ENCODE results near the gene JOSD2. TPM values are rescaled to one million over a fixed set of nuclear protein-coding genes. Genes with fewer than 3 reads are reported as not detected.

The JOSD2 gene
- total and polyA plus RNA-seq, 2 donors (not counting 3 experiments of a cell fraction or from before 2014, with no cell fraction given), result 37.4 to 62.8 TPM

DNA sequence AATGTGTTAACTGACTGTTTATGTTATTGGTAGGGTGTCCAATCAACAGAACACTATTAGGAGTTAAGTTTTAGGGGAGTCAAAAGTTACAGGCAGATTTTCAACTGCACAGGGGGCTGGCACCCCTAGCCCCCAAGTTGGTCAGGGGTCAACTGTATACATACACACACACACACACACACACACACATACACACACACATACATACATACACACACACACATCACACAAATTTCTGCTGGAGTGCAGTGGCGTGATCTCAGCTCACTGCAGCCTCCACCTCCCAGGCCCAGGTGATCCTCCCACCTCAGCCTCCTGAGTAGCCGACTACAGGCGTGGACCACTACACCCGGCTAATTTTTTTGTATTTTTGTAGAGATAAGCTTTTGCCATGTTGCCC, 47.0 kb upstream of the JOSD2 start:
- Histone ChIP-seq H3K4me3 (replicated peaks in 1 of 3; ENCODE audit: insufficient read depth in 1 of 3, low read depth in 1 of 3, low read length in 3 of 3) (no peak overlapping the region), H3K4me2 (ENCODE audit: insufficient read depth, low read length) (no peak overlapping the region), H2AFZ (ENCODE audit: low read depth, low read length) (no peak overlapping the region), H4K20me1 (replicated peaks; ENCODE audit: control insufficient read depth, extremely low read depth, insufficient read depth, low read length) (no peaks in the 10 kb centered on the region), H3K9ac (replicated peaks; ENCODE audit: extremely low read depth, insufficient read depth, low read length) (no peak overlapping the region), H3K27me3 (ENCODE audit: control insufficient read depth in 2 of 2, insufficient read depth in 2 of 2, low read length in 2 of 2) (peaks cover 0 to 3% of the 10 kb centered on the region in 2 experiments), H3K27ac (ENCODE audit: insufficient read depth, low read depth, low read length) (no peak overlapping the region), H3K9me3 (replicated peaks; ENCODE audit: control insufficient read depth, insufficient read depth, low read length) (no peaks in the 10 kb centered on the region), H3K4me1 (ENCODE audit: control insufficient read depth, extremely low read depth, insufficient read depth, low read length) (peaks cover 3% of the 10 kb centered on the region), H3K9me1 (replicated peaks; ENCODE audit: control insufficient read depth, extremely low read depth, insufficient read depth, low read length) (no peaks in the 10 kb centered on the region), H3K79me2 (ENCODE audit: control insufficient read depth, insufficient read depth, low read length) (no peaks in the 10 kb centered on the region), H3K36me3 (ENCODE audit: control insufficient read depth in 2 of 2, extremely low read depth in 1 of 2, insufficient read depth in 2 of 2, low read length in 2 of 2) (no peaks in the 10 kb centered on the region)
- DNase-seq (ENCODE audit: low read depth, low spot score) (no peak), FAIRE-seq (peak; percentile 50)
- ChIA-PET CTCF (interaction anchor here (1.9 to 7.3 kb wide), 3 partner anchors 14 to 29 kb away, joined by 5 to 136 read pairs (median 56); no protein-coding TSS in a partner anchor), POLR2A (no interaction called here)
- BruUV-seq (replicated peaks), result no TSS peak
- intact Hi-C loops (cut with micrococcal nuclease), result no loop called here
- dilution Hi-C loops (cut with MboI; ENCODE audit: extremely low pct_ligation_motif_present, low sequenced_read_pairs), result no loop called here
- no peak for TF ChIP-seq JUN (IDR thresholded peaks at IDR 0.05; ENCODE audit: borderline replicate concordance, insufficient read depth, insufficient read length, low read depth)

DNA sequence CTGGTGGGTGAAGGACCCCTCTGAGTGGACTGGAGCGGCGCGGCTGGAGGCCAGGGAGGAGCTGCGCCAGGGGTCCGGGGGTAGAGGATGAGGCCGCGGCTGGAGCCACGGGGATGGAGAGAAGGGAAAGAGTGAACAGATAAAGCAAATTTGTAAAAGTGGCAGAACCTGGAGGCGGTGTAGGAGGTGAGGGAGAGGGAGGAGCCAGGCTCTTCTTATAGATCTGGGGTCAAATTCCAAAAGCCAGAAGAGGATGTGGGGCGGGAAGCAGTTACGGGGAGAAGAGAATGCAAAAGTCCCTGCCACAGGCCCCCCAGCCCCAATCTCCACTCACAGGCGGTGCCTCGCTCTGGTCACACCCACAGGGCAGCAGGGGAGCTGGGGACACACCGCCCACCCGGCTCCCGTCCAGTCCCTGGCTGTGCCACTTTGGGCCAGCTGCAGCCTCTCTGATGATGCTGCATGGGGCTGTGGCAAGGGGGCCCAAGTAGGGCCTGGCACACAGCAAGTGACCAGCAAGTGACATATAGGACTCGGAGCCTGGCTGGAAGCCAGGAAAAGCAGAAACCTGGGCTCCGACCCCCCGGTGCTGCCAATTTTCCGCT, 46.1 kb upstream of the JOSD2 start:
- Histone ChIP-seq H3K27me3 (ENCODE audit: control insufficient read depth in 2 of 2, insufficient read depth in 2 of 2, low read length in 2 of 2) (peaks cover 0 to 3% of the 10 kb centered on the region in 2 experiments), H3K9me1 (replicated peaks; ENCODE audit: control insufficient read depth, extremely low read depth, insufficient read depth, low read length) (no peaks in the 10 kb centered on the region), H3K4me3 (replicated peaks in 1 of 3; ENCODE audit: insufficient read depth in 1 of 3, low read depth in 1 of 3, low read length in 3 of 3) (no peak overlapping the region), H3K9me3 (replicated peaks; ENCODE audit: control insufficient read depth, insufficient read depth, low read length) (no peaks in the 10 kb centered on the region), H3K79me2 (ENCODE audit: control insufficient read depth, insufficient read depth, low read length) (no peaks in the 10 kb centered on the region), H3K4me1 (ENCODE audit: control insufficient read depth, extremely low read depth, insufficient read depth, low read length) (peaks cover 3% of the 10 kb centered on the region), H3K4me2 (ENCODE audit: insufficient read depth, low read length) (no peak overlapping the region), H4K20me1 (replicated peaks; ENCODE audit: control insufficient read depth, extremely low read depth, insufficient read depth, low read length) (no peaks in the 10 kb centered on the region), H3K9ac (replicated peaks; ENCODE audit: extremely low read depth, insufficient read depth, low read length) (no peak overlapping the region), H3K27ac (ENCODE audit: insufficient read depth, low read depth, low read length) (no peak overlapping the region), H2AFZ (ENCODE audit: low read depth, low read length) (no peak overlapping the region), H3K36me3 (ENCODE audit: control insufficient read depth in 2 of 2, extremely low read depth in 1 of 2, insufficient read depth in 2 of 2, low read length in 2 of 2) (no peaks in the 10 kb centered on the region)
- no peak for FAIRE-seq
- no peak for DNase-seq (ENCODE audit: low read depth, low spot score)
- ChIA-PET POLR2A (interaction anchor here (1.3 kb wide), 1 partner anchor 248 kb away, joined by 3 read pairs; no protein-coding TSS in a partner anchor), CTCF (interaction anchor here (0.7 to 7.3 kb wide), 16 partner anchors 8 to 233 kb away, joined by 3 to 136 read pairs (median 4); partner anchors contain the start of gene ACP4)
- intact Hi-C loops (cut with micrococcal nuclease) (no loop called here), dilution Hi-C loops (cut with MboI; ENCODE audit: extremely low pct_ligation_motif_present, low sequenced_read_pairs) (no loop called here)
- BruUV-seq (replicated peaks), result no TSS peak
- TF ChIP-seq, protein P1, sequence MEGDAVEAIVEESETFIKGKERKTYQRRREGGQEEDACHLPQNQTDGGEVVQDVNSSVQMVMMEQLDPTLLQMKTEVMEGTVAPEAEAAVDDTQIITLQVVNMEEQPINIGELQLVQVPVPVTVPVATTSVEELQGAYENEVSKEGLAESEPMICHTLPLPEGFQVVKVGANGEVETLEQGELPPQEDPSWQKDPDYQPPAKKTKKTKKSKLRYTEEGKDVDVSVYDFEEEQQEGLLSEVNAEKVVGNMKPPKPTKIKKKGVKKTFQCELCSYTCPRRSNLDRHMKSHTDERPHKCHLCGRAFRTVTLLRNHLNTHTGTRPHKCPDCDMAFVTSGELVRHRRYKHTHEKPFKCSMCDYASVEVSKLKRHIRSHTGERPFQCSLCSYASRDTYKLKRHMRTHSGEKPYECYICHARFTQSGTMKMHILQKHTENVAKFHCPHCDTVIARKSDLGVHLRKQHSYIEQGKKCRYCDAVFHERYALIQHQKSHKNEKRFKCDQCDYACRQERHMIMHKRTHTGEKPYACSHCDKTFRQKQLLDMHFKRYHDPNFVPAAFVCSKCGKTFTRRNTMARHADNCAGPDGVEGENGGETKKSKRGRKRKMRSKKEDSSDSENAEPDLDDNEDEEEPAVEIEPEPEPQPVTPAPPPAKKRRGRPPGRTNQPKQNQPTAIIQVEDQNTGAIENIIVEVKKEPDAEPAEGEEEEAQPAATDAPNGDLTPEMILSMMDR (IDR thresholded peaks at IDR 0.05; ENCODE audit: extremely low read depth in 1 of 2, insufficient read depth in 1 of 2, low read depth in 1 of 2, low read length in 2 of 2), result no peak
- no peak for TF ChIP-seq POLR2AphosphoS5 (IDR thresholded peaks at IDR 0.05; ENCODE audit: insufficient read depth, low read depth, low read length)
- TF ChIP-seq POLR2A (IDR thresholded peaks at IDR 0.05; ENCODE audit: low read depth, low read length), result no peak
- no peak for TF ChIP-seq EZH2 (IDR thresholded peaks at IDR 0.05; ENCODE audit: borderline replicate concordance, low read depth, low read length, severe bottlenecking)
- TF ChIP-seq JUN (IDR thresholded peaks at IDR 0.05; ENCODE audit: borderline replicate concordance, insufficient read depth, insufficient read length, low read depth), result no peak
- TF ChIP-seq GATA2 (IDR thresholded peaks at IDR 0.05; ENCODE audit: insufficient read depth, insufficient read length, low read depth, low read length), result no peak
- TF ChIP-seq, protein P2, sequence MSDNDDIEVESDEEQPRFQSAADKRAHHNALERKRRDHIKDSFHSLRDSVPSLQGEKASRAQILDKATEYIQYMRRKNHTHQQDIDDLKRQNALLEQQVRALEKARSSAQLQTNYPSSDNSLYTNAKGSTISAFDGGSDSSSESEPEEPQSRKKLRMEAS (IDR thresholded peaks at IDR 0.05; ENCODE audit: insufficient read depth, insufficient read length), result no peak
- no peak for TF ChIP-seq FOS (IDR thresholded peaks at IDR 0.05; ENCODE audit: borderline replicate concordance, insufficient read depth, low read length)
- no peak for TF ChIP-seq MYC (IDR thresholded peaks at IDR 0.05; ENCODE audit: low read depth, low read length)

Data from endothelial cell of umbilical vein (primary cell).